Measurements from ENCODE around the gene MPI. TPM values are rescaled to one million over a fixed set of nuclear protein-coding genes. Genes with fewer than 3 reads are reported as not detected.
A peak's percentile ranks its signal among the peaks of the same experiment; 100 is the strongest.
"Not testable (repeated sequence)": the region's sequence is repeated elsewhere in the genome, so short reads cannot be mapped to it uniquely, and the experiment has no call there.

The MPI gene
- total RNA-seq, 1 donor from 2014 or later = 25.0 TPM

DNA sequence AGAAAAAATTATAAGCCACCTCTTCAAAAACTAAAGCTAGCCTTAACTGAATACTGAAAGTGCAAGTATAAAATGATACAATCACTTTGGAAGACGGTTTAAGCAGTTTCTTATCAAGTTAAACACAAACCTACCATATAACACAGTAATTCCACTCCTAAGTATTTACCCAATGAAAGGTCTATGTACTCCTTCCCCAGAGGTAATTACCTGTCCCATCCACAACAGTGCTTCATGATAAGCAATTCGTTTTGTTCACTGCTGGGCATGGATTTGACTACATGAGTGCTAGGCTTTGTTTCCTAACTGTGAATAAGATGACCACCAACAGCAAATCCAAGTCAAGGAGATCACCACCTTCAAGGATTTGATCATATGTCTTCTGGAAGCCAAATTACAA is 43.7 kb downstream of the MPI start:
- no peak for DNase-seq (ENCODE audit: low spot score)

DNA sequence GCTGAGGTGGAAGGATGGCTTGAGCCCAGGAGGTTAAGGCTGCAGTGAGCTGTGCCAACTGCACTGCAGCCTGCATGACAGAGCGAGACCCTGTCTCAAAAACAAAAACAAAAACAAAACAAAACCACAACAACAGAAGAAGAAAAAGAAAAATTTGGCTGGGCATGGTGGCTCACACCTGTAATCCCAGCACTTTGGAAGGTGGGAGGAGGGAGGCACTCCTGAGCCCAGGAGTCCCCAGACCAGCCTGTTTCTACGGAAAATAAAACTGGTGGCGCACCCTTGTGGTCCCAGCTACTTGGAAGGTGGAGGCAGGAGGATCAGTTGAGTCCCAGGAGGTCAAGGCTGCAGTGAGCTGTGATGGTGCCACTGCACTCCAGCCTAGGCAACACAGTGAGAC is 45.4 kb downstream of the MPI start:
- DNase-seq (ENCODE audit: low spot score) = not testable (repeated sequence)

DNA sequence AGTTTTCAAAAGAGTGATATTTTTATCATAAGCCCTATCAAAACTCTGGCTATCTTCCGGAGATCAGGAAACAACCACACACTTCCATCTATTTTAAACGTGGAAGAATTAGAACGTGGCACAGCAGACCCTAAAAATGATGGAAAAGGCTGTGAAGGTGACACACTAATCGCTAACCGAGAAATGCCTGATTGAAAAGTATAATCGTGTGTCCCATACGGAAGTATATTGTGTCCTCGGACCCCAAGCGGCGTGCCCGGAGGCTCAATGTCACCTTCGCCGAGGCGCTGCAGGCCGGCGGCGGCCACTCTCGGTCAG is 47.4 kb downstream of the MPI start:
- no peak for DNase-seq (ENCODE audit: low spot score)

DNA sequence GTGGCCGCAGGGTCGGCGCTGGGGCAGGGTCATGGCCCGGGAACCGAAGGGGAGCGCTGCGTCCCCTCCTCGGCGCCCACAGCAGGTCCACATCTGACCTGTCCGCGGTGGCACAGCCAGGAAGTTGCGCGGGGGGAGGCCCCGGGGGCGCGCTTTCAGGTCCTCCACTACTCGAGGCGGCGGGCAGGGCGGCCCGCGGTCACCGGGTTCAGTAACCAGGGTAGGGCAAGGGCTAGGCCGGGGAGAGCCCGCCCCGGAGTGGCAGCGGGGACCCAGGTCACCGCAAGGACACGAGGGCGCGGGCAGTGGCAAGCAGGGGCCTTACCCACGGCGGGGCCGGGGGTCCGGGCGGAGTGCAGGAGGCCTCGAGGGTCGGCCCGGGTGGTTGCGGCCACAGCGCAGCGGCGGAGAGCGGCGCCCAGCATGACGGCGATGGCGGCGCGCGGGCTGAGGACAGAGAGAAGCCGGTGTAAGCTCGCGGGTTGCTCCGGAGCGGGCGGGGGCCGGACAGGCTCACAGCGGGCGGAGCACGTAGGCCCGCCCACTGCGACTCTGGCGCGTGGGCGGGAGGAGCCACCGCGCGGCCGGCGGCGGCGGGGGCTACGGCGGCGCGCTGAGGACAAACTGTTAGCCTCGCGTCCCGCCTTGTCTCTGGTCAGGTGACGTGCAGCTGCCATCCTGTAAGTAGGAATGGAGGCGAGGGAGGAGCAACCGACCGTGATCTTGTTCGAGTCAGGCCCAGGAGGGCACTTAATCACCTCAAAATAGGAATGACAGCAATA is 47.9 kb downstream of the MPI start, which contains the start of gene COX5A:
Gene COX5A (minus strand): TSS at position 484 of the 782 bp plus-strand sequence. CDS start 59 bp downstream, at position 425.
- peak; percentile 98 for DNase-seq (ENCODE audit: low spot score)

DNA sequence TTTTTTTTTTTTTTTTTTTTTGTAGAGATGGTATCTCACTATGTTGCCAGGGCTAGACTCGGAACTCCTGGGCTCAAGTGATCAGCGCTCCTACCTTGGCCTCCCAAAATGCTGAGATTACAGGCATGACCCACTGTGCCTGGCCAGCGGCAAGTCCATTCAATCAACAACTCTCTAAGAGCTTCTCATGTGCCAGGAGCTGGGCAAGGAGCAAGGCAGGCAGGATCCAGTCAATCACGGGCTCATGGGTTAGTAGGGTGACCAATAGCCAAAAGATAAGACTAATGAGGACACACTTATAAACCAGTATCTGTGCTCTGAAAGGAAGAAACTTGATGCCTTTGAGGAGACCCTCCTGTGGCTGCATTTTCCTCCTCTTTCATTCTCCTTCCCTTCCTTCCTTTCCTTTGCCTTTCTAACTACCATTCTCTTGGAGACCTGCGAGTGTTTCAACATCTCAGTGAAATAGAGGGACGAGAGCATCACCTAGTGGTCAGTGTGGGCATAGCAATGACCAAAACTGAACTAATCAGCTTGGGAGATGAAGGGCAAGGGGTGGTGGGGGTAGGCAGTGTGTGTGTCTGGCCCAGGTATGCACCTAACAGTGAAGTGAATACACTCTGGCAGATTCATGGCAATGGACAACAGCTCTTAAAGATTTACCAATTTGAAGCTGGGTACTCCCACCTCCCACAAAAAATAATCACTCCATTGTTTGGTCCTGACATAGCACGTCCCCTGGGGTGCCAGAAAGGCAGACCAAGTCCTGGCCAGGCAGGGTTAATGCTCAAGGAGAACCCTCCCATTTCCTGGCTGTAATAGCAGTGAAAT is 60.5 kb downstream of the MPI start:
- peak; percentile 87 for DNase-seq (ENCODE audit: low spot score)

DNA sequence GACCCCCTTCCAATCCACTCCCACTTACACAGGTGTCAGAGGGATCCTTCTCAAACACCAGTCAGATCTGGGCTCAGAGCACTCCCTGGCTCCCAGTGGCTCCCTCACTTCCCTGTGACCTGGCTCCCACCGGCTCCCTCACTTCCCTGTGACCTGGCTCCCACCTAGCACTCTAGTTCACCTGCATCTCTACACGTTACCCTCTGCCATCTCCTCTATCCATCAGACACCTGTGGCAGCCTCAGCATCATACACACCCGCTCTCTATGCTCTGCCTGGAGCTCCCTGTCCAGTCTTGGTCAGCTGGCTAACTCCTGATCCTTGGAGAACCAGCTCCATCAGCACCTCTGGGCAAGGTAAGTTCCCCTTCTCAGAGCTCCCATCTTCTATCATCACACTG is 61.2 kb downstream of the MPI start:
- no peak for DNase-seq (ENCODE audit: low spot score)

Other genes with a start within 250 kb of the MPI start
- 22.1 TPM for gene EDC3, start 194.0 kb upstream of the MPI start, total RNA-seq (ENCODE audit: insufficient read depth, low replicate concordance)
- 3.6 TPM for gene CYP1A1, start 164.5 kb upstream of the MPI start, total RNA-seq (ENCODE audit: insufficient read depth, low replicate concordance)
- gene CYP1A2, start 141.2 kb upstream of the MPI start, total RNA-seq (ENCODE audit: insufficient read depth, low replicate concordance) = 0.96 TPM
- gene CSK, start 108.0 kb upstream of the MPI start, total RNA-seq (ENCODE audit: insufficient read depth, low replicate concordance) = 10.1 TPM
- gene LMAN1L, start 77.2 kb upstream of the MPI start, total RNA-seq (ENCODE audit: insufficient read depth, low replicate concordance) = 1.2 TPM
- 0.72 TPM for gene CPLX3, start 63.4 kb upstream of the MPI start, total RNA-seq (ENCODE audit: insufficient read depth, low replicate concordance)
- 6.5 TPM for gene ULK3, start 46.9 kb upstream of the MPI start, total RNA-seq (ENCODE audit: insufficient read depth, low replicate concordance)
- gene SCAMP2, start 16.7 kb upstream of the MPI start, total RNA-seq (ENCODE audit: insufficient read depth, low replicate concordance) = 19.0 TPM
- 33.9 TPM for gene FAM219B, start 16.8 kb downstream of the MPI start, total RNA-seq (ENCODE audit: insufficient read depth, low replicate concordance)
- gene COX5A, start 48.0 kb downstream of the MPI start, total RNA-seq (ENCODE audit: insufficient read depth, low replicate concordance) = 19.7 TPM
- 19.7 TPM for gene RPP25, start 66.7 kb downstream of the MPI start, total RNA-seq (ENCODE audit: insufficient read depth, low replicate concordance)
- gene SCAMP5, start 105.5 kb downstream of the MPI start, total RNA-seq (ENCODE audit: insufficient read depth, low replicate concordance) = 1.2 TPM
- 5.5 TPM for gene PPCDC, start 133.5 kb downstream of the MPI start, total RNA-seq (ENCODE audit: insufficient read depth, low replicate concordance)

Measured in umbilical cord (tissue), 2 donors.